WTC11 (cell line): ENCODE data around the gene SETD3. TPM values are rescaled to one million over a fixed set of nuclear protein-coding genes. Genes with fewer than 3 reads are reported as not detected.
A peak's percentile ranks its signal among the peaks of the same experiment; 100 is the strongest.

Experiments
- ATAC-seq: fragments of 200-7000 bp; cut with Tn5 transposase; 2 replicates; pipeline ENCODE4 v1.10.0; 2021; ENCODE audit warnings: mild to moderate bottlenecking, moderate library complexity
- CTCF ChIA-PET: fragments of 300-600 bp; sonication (Branson Sonifier 250); formaldehyde crosslinking; loops from one replicate; lab custom pipeline; 2021; ENCODE audit warnings: antibody characterized with exemption; lab: Charles Lee
- POLR2A ChIA-PET: fragments of 350-600 bp; sonication (Branson Sonifier 250); formaldehyde crosslinking; loops from one replicate; lab custom pipeline; 2021; ENCODE audit warnings: antibody characterized with exemption; lab: Charles Lee
- DNase-seq: peaks from one replicate; pipeline ENCODE4 v3.0.0; 2021; ENCODE audit warnings: low spot score
- H3K27ac Mint-ChIP-seq: 2 replicates; pipeline ENCODE4 v1.8.0; 2021; ENCODE audit warnings: mixed read lengths
- H3K27me3 Mint-ChIP-seq: 2 replicates; pipeline ENCODE4 v1.8.0; 2021; ENCODE audit warnings: low read depth, mild to moderate bottlenecking, moderate library complexity, mixed read lengths
- H3K36me3 Mint-ChIP-seq: 2 replicates; pipeline ENCODE4 v1.8.0; 2021; ENCODE audit warnings: mixed read lengths
- H3K4me1 Mint-ChIP-seq: 2 replicates; pipeline ENCODE4 v1.8.0; 2022; ENCODE audit warnings: mixed read lengths
- H3K4me3 Mint-ChIP-seq: 2 replicates; pipeline ENCODE4 v1.8.0; 2021; ENCODE audit warnings: mild to moderate bottlenecking, moderate library complexity, mixed read lengths
- H3K9me3 Mint-ChIP-seq: 2 replicates; pipeline ENCODE4 v1.8.0; 2021; ENCODE audit warnings: mixed read lengths
- CBFB ChIP-seq: sonication (generic); formaldehyde crosslinking; IDR thresholded peaks from 2 replicates; pipeline ENCODE4 v1.8.1; 2022; ENCODE audit warnings: mild to moderate bottlenecking, low read depth, missing genetic modification reagents
- CREM ChIP-seq: sonication (generic); formaldehyde crosslinking; IDR thresholded peaks from 2 replicates; pipeline ENCODE4 v1.8.1; 2022; ENCODE audit warnings: mild to moderate bottlenecking, missing genetic modification reagents, moderate library complexity
- FOXK1 ChIP-seq: sonication (generic); formaldehyde crosslinking; IDR thresholded peaks from 2 replicates; pipeline ENCODE4 v1.8.0; 2022; ENCODE audit warnings: mild to moderate bottlenecking, moderate library complexity, missing genetic modification reagents
- GABPB1 ChIP-seq: sonication (generic); formaldehyde crosslinking; IDR thresholded peaks from 2 replicates; pipeline ENCODE4 v1.8.1; 2023; ENCODE audit warnings: mild to moderate bottlenecking, missing genetic modification reagents
- PRRX2 ChIP-seq: fragments of 250-450 bp; sonication (Bioruptor Pico); IDR thresholded peaks from 2 replicates; pipeline ENCODE4 v1.8.0; 2021; ENCODE audit warnings: mild to moderate bottlenecking
- SMAD3 ChIP-seq: sonication (generic); formaldehyde crosslinking; IDR thresholded peaks from 2 replicates; pipeline ENCODE4 v1.8.0; 2022; ENCODE audit warnings: missing genetic modification reagents, mild to moderate bottlenecking, borderline replicate concordance
- total RNA-seq: library from RNA; stranded (reverse); gene quantifications from 3 replicates; pipeline ENCODE4 v1.2.3, GENCODE V29; 2021
- TF ChIP-seq, protein P1 (sequence below): sonication (generic); formaldehyde crosslinking; IDR thresholded peaks from 2 replicates; pipeline ENCODE4 v1.8.1; 2022; ENCODE audit warnings: missing genetic modification reagents, borderline replicate concordance
- TF ChIP-seq, protein P2 (sequence below): fragments of 200-600 bp; IDR thresholded peaks from 2 replicates; pipeline ENCODE4 v1.8.0; 2022; ENCODE audit warnings: antibody characterized with exemption
- TF ChIP-seq, protein P3 (sequence below): sonication (generic); formaldehyde crosslinking; IDR thresholded peaks from 2 replicates; pipeline ENCODE4 v1.8.1; 2023; ENCODE audit warnings: mild to moderate bottlenecking, moderate library complexity, missing genetic modification reagents
- TF ChIP-seq, protein P4 (sequence below): sonication (generic); formaldehyde crosslinking; IDR thresholded peaks from 2 replicates; pipeline ENCODE4 v1.8.1; 2023; ENCODE audit warnings: mild to moderate bottlenecking, missing genetic modification reagents, borderline replicate concordance
- TF ChIP-seq, protein P5 (sequence below): sonication (generic); formaldehyde crosslinking; IDR thresholded peaks from 2 replicates; pipeline ENCODE4 v1.8.1; 2023; ENCODE audit warnings: mild to moderate bottlenecking, missing genetic modification reagents, moderate library complexity
- TF ChIP-seq, protein P6 (sequence below): fragments of 250-450 bp; sonication (Bioruptor Pico); conservative IDR thresholded peaks from 2 replicates; pipeline ENCODE4 v1.9.0; 2021; ENCODE audit warnings: mild to moderate bottlenecking
- TF ChIP-seq, protein P7 (sequence below): sonication (generic); formaldehyde crosslinking; IDR thresholded peaks from 2 replicates; pipeline ENCODE4 v1.8.1; 2022; ENCODE audit warnings: mild to moderate bottlenecking, missing genetic modification reagents, moderate library complexity, borderline replicate concordance

Gene SETD3
- total RNA-seq, 1 experiment from 2014 or later, result 53.1 TPM

DNA sequence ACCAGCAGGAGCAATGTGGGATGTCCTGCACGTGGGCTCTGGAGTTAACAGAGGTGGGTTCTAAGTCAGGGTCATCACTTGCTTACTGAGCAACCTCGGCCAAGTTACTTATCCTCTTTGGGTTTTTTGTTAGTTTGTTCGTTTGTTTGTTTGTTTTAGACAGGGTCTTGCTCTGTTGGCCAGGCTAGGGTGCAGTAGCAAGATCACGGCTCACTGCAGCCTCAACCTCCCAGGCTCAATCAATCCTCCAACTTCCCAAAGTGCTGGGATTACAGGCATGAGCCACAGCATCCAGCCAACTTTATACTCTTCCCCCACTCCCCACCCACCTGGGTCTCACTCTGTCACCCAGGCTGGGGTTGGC lies 78.4 kb downstream of the SETD3 start:
- H3K4me3 Mint-ChIP-seq, result no peak overlapping the region
- no peaks in the 10 kb centered on the region for H3K9me3 Mint-ChIP-seq
- peaks cover 22% of the 10 kb centered on the region for H3K4me1 Mint-ChIP-seq
- no peaks in the 10 kb centered on the region for H3K27me3 Mint-ChIP-seq
- peaks cover 47% of the 10 kb centered on the region for H3K36me3 Mint-ChIP-seq
- TF ChIP-seq, protein P1, sequence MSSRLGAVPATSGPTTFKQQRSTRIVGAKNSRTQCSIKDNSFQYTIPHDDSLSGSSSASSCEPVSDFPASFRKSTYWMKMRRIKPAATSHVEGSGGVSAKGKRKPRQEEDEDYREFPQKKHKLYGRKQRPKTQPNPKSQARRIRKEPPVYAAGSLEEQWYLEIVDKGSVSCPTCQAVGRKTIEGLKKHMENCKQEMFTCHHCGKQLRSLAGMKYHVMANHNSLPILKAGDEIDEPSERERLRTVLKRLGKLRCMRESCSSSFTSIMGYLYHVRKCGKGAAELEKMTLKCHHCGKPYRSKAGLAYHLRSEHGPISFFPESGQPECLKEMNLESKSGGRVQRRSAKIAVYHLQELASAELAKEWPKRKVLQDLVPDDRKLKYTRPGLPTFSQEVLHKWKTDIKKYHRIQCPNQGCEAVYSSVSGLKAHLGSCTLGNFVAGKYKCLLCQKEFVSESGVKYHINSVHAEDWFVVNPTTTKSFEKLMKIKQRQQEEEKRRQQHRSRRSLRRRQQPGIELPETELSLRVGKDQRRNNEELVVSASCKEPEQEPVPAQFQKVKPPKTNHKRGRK (CRISPR knock-in tag), result no peak
- TF ChIP-seq, protein P2, sequence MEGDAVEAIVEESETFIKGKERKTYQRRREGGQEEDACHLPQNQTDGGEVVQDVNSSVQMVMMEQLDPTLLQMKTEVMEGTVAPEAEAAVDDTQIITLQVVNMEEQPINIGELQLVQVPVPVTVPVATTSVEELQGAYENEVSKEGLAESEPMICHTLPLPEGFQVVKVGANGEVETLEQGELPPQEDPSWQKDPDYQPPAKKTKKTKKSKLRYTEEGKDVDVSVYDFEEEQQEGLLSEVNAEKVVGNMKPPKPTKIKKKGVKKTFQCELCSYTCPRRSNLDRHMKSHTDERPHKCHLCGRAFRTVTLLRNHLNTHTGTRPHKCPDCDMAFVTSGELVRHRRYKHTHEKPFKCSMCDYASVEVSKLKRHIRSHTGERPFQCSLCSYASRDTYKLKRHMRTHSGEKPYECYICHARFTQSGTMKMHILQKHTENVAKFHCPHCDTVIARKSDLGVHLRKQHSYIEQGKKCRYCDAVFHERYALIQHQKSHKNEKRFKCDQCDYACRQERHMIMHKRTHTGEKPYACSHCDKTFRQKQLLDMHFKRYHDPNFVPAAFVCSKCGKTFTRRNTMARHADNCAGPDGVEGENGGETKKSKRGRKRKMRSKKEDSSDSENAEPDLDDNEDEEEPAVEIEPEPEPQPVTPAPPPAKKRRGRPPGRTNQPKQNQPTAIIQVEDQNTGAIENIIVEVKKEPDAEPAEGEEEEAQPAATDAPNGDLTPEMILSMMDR, result no peak
- TF ChIP-seq, protein P3, sequence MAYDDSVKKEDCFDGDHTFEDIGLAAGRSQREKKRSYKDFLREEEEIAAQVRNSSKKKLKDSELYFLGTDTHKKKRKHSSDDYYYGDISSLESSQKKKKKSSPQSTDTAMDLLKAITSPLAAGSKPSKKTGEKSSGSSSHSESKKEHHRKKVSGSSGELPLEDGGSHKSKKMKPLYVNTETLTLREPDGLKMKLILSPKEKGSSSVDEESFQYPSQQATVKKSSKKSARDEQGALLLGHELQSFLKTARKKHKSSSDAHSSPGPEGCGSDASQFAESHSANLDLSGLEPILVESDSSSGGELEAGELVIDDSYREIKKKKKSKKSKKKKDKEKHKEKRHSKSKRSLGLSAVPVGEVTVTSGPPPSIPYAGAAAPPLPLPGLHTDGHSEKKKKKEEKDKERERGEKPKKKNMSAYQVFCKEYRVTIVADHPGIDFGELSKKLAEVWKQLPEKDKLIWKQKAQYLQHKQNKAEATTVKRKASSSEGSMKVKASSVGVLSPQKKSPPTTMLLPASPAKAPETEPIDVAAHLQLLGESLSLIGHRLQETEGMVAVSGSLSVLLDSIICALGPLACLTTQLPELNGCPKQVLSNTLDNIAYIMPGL (CRISPR knock-in tag), result no peak
- TF ChIP-seq PRRX2 (CRISPR knock-in tag) (no peak), GABPB1 (CRISPR knock-in tag) (no peak), FOXK1 (CRISPR knock-in tag) (no peak)
- TF ChIP-seq, protein P4, sequence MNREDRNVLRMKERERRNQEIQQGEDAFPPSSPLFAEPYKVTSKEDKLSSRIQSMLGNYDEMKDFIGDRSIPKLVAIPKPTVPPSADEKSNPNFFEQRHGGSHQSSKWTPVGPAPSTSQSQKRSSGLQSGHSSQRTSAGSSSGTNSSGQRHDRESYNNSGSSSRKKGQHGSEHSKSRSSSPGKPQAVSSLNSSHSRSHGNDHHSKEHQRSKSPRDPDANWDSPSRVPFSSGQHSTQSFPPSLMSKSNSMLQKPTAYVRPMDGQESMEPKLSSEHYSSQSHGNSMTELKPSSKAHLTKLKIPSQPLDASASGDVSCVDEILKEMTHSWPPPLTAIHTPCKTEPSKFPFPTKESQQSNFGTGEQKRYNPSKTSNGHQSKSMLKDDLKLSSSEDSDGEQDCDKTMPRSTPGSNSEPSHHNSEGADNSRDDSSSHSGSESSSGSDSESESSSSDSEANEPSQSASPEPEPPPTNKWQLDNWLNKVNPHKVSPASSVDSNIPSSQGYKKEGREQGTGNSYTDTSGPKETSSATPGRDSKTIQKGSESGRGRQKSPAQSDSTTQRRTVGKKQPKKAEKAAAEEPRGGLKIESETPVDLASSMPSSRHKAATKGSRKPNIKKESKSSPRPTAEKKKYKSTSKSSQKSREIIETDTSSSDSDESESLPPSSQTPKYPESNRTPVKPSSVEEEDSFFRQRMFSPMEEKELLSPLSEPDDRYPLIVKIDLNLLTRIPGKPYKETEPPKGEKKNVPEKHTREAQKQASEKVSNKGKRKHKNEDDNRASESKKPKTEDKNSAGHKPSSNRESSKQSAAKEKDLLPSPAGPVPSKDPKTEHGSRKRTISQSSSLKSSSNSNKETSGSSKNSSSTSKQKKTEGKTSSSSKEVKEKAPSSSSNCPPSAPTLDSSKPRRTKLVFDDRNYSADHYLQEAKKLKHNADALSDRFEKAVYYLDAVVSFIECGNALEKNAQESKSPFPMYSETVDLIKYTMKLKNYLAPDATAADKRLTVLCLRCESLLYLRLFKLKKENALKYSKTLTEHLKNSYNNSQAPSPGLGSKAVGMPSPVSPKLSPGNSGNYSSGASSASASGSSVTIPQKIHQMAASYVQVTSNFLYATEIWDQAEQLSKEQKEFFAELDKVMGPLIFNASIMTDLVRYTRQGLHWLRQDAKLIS (CRISPR knock-in tag), result no peak
- POLR2A ChIA-PET, result no interaction called here
- no peak overlapping the region; the same call in 1 of the 2 replicates for H3K27ac Mint-ChIP-seq
- DNase-seq, result no peak
- CTCF ChIA-PET, result interaction anchor here (1.2 to 5.1 kb wide), 6 partner anchors 9 to 82 kb away, joined by 3 to 67 read pairs (median 8); no protein-coding TSS in a partner anchor
- no peak for ATAC-seq

DNA sequence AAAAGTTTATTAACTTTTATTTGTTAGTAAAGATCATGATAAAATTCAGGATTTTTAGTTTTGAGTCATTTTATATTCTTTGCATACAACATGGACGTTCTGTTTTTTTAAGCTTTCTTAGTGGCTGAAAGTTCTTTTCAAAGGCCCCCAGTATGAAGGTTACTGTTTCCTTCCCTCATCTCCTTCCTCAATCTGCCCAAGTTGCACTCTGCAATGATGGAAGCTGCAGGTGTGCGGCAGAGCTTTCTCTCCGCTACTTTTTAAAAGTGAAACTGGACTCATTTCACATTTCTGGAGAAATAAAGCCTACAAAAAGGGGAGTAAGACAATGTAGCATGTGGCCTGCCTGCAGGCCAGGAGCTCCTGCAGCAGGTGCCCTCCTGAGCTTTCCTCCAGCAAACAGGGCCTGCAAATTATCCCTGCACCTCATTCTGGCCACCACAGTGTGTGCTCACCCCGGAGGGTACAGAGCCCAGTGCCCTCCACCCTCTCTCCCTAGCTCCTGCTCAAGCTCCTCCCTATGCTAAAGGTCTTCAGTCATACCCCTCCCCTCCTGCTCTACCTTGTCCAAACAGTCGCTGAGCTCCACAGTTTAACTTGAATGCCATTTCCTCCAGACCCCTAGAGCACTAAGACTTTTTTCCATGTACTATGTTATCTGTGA lies 78.9 kb downstream of the SETD3 start:
- ChIA-PET POLR2A (no interaction called here), CTCF (interaction anchor here (0.9 to 5.1 kb wide), 8 partner anchors 8 to 82 kb away, joined by 3 to 67 read pairs (median 6); no protein-coding TSS in a partner anchor)
- ATAC-seq (peak; percentile 99), DNase-seq (no peak)
- peaks cover 51% of the 10 kb centered on the region for H3K36me3 Mint-ChIP-seq
- peaks cover 17% of the 10 kb centered on the region for H3K4me1 Mint-ChIP-seq
- no peaks in the 10 kb centered on the region for H3K27me3 Mint-ChIP-seq
- no peak overlapping the region for H3K4me3 Mint-ChIP-seq
- H3K27ac Mint-ChIP-seq, result no peak overlapping the region; the same call in 1 of the 2 replicates
- no peaks in the 10 kb centered on the region for H3K9me3 Mint-ChIP-seq
- TF ChIP-seq, protein P3 (CRISPR knock-in tag), result no peak
- TF ChIP-seq, protein P5, sequence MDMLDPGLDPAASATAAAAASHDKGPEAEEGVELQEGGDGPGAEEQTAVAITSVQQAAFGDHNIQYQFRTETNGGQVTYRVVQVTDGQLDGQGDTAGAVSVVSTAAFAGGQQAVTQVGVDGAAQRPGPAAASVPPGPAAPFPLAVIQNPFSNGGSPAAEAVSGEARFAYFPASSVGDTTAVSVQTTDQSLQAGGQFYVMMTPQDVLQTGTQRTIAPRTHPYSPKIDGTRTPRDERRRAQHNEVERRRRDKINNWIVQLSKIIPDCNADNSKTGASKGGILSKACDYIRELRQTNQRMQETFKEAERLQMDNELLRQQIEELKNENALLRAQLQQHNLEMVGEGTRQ (CRISPR knock-in tag), result no peak
- TF ChIP-seq, protein P6, sequence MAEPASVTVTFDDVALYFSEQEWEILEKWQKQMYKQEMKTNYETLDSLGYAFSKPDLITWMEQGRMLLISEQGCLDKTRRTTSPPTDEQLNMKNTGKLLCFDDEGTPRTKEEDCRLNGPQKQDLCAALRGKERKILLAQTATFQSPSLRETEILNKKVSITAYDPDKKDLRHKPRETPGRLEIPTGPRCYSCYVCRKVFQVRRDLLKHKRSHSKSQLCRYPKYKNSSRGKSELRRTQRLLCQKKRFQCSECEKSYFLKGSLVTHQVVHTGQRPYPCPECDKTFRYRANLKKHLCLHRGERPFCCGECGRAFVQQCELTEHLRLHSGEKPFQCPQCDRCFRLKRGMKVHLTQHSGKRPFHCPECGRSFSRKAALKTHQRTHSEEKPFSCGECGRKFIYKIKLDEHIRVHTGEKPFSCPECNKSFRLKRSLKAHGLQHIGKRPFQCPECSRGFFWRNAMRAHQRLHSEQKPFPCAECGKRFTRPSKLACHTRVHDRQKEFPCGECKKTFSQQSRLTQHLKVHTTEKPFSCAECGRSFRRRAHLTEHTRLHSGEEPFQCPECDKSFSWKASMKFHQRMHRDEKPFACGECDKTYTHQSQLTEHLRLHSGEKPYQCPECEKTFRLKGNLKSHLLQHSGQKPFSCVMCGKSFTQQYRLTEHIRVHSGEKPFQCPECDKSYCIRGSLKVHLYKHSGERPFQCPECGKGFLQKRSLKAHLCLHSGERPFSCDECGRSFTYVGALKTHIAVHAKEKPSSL (CRISPR knock-in tag), result no peak
- no peak for TF ChIP-seq CREM
- no peak for TF ChIP-seq CBFB (CRISPR knock-in tag)
- no peak for TF ChIP-seq SMAD3
- TF ChIP-seq, protein P7, sequence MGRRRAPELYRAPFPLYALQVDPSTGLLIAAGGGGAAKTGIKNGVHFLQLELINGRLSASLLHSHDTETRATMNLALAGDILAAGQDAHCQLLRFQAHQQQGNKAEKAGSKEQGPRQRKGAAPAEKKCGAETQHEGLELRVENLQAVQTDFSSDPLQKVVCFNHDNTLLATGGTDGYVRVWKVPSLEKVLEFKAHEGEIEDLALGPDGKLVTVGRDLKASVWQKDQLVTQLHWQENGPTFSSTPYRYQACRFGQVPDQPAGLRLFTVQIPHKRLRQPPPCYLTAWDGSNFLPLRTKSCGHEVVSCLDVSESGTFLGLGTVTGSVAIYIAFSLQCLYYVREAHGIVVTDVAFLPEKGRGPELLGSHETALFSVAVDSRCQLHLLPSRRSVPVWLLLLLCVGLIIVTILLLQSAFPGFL, result no peak
